Esophagus squamous epithelium (tissue), 4 donors: Measurements from ENCODE around the gene TDRD7.

Experiments
- CTCF ChIP-seq, 6 experiments: fragments of 450-650 bp in 4 of 6; fragments of 200-600 bp in 2 of 6; sonication (generic) in 2 of 6; IDR thresholded peaks; one replicate each; pipeline ENCODE4 v1.5.1; 2016 to 2019; ENCODE audit warnings: antibody characterized with exemption in 6 of 6, mild to moderate bottlenecking in 4 of 6, moderate library complexity in 4 of 6
- POLR2A ChIP-seq, 4 donors: fragments of 450-650 bp; IDR thresholded peaks; one replicate each; pipeline ENCODE4 v1.6.1; 2017; ENCODE audit warnings: antibody characterized with exemption in 4 of 4, mild to moderate bottlenecking in 4 of 4, moderate library complexity in 3 of 4

GRCh38 chr9:97385626-97386264, 26.2 kb upstream of the TDRD7 start:
- TF ChIP-seq CTCF (IDR thresholded peaks at IDR 0.05): no peak
- TF ChIP-seq POLR2A (IDR thresholded peaks at IDR 0.05): no peak
